Pancreas (tissue), 10 donors: Measurements from ENCODE around the gene OGDHL. TPM values are rescaled to one million over a fixed set of nuclear protein-coding genes. Genes with fewer than 3 reads are reported as not detected.

Source experiments
- ATAC-seq, 4 donors: fragments of 200-7000 bp; cut with Tn5 transposase; one replicate each; pipeline versions ENCODE4 v1.8.0 to v1.9.1; 2020; ENCODE audit warnings: mild to moderate bottlenecking in 4 of 4, moderate library complexity in 4 of 4
- DNase-seq, 6 donors: peaks; one replicate each; pipeline ENCODE4 v3.0.0-alpha.2; 2020
- FAIRE-seq: peaks from 2 replicates; lab custom pipeline; 2012; peaks lifted over from hg19 to GRCh38; lab: Jason Lieb, UNC
- H3K27ac ChIP-seq, 4 donors: fragments of 200-600 bp; sonication (generic); 1 replicate in 3 of 4; 2 replicates in 1 of 4; pipeline versions ENCODE4 v1.5.0 to v1.8.0; 2020
- H3K27me3 ChIP-seq, 4 donors: fragments of 200-600 bp; one replicate each; pipeline ENCODE4 v1.8.0; 2021
- H3K36me3 ChIP-seq, 3 donors: fragments of 200-600 bp; sonication (generic) in 1 of 3; one replicate each; pipeline versions ENCODE4 v1.5.0 to v1.8.0; 2020 to 2021
- H3K4me1 ChIP-seq, 3 donors: fragments of 200-600 bp; one replicate each; pipeline ENCODE4 v1.8.0; 2021
- H3K4me3 ChIP-seq, 4 donors: fragments of 200-600 bp; sonication (generic) in 2 of 4; one replicate each; pipeline versions ENCODE4 v1.5.0 to v1.8.0; 2020 to 2021
- H3K9me3 ChIP-seq, 4 donors: fragments of 200-600 bp; one replicate each; pipeline ENCODE4 v1.8.0; 2021
- WGBS, 2 donors: extraction: QIAGEN DNeasy Blood & Tissue Kit; methylation state at CpG; one replicate each; pipeline ENCODE4 v1.1.7; 2013; 5-methylcytosine and 5-hydroxymethylcytosine counted together
- intact Hi-C, 3 donors: fragments of 100-400 bp; cut with DNase I; formaldehyde crosslinking; loops; one replicate each; pipeline versions ENCODE4 v1.11.1 to v1.14.2; 2022
- polyA plus RNA-seq, 2 donors: library from polyadenylated mRNA; stranded (reverse); fragments of 200-250 nt; gene quantifications; one replicate each; pipeline ENCODE4 v1.2.3, GENCODE V29; 2013
- total RNA-seq, 6 donors: library from RNA; stranded (reverse); fragmentation: NEBNext Ultra II Directional in 4 of 6; extraction: Animal tissue kit (Norgen Biotek cat#: 25700) in 4 of 6; gene quantifications; one replicate each; pipeline versions ENCODE4 v1.2.1 to v1.2.4, GENCODE V29; 2021 to 2023
- TF ChIP-seq, protein P1 (sequence below), 4 donors: fragments of 200-600 bp; sonication (generic) in 3 of 4; IDR thresholded peaks; one replicate each; pipeline versions ENCODE4 v1.5.0 to v1.8.0; 2021; ENCODE audit warnings: antibody characterized with exemption in 4 of 4
- donor health status: healthy with polysubstance abuse.
- donor health status: DM: no; HTN: no; CAD: no; lungs with moderate emphysema.
- donor health status: DM: no; HTN: no; CAD: no.
- donor health status: control.
- donor health status: control.
- donor health status: Bipolar disorder and iron deficiency.
- donor health status: DM: yes; HTN: yes; CAD: no.
- donor health status: DM: no; HTN: no; CAD: no.
- donor health status: DM: no; HTN: no; CAD: no.
- donor health status: DM: yes; HTN: yes; CAD: no.

The OGDHL gene
- total RNA-seq, result 1 to 10 TPM; 1.7 to 5.5 (median 3.2) TPM
- 10 to 100 TPM in 1 of 2 donors, 1 to 10 TPM in 1; 9.2 to 25.9 TPM for polyA plus RNA-seq

DNA sequence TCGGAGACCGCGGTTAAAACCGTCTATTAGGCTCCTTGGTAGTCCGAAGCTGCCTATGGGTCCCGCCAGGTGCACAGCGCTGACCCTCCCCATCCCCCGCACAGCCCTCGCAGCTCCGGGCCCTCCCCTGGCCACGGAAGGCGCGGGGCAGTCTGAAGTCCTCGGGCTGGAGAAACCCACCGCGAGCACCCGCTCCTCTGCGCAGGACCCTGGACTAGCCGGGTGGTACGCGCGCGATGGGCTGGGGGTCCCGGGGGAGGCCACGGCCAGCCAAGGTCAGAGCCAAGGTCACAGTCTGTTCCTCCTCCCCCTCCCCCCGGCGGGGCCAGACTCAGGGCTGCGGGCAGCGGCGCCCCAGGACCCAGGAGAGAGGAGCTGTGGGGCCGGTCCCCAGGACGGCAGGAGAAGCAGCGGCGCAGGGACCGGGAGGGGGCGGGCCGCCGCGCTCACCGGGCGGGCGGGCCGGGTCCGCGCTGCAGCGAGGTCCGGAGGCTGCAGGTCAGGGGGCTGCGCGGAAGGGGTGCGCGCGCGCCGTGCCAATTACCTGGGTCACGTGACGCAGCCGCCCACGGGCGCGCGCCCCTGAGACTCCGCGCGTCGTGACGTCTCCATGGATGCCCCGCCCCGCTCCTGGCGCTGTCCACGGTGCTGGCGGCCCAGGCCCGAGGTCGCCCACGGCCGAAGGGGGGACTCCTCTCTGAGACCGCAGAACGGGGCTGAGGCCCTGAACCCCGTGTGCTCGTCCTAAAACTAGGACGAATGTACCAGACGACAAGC is at the start of gene OGDHL:
OGDHL (minus strand) TSS at position 535 of the 777 bp plus-strand sequence. CDS start 3,731 bp downstream, outside the sequence.
- intact Hi-C loops, result no loop called here
- Histone ChIP-seq H3K27me3 (peaks cover 0 to 12% (median 0%) of the 10 kb centered on the region in 4 donors), H3K9me3 (no peaks in the 10 kb centered on the region), H3K27ac (no peak within 1 kb of the TSS), H3K4me1 (no peaks in the 10 kb centered on the region), H3K36me3 (no peaks in the 10 kb centered on the region), H3K4me3 (peak within 1 kb of the TSS; percentile 43 to 81 (median 75))
- TF ChIP-seq, protein P1, sequence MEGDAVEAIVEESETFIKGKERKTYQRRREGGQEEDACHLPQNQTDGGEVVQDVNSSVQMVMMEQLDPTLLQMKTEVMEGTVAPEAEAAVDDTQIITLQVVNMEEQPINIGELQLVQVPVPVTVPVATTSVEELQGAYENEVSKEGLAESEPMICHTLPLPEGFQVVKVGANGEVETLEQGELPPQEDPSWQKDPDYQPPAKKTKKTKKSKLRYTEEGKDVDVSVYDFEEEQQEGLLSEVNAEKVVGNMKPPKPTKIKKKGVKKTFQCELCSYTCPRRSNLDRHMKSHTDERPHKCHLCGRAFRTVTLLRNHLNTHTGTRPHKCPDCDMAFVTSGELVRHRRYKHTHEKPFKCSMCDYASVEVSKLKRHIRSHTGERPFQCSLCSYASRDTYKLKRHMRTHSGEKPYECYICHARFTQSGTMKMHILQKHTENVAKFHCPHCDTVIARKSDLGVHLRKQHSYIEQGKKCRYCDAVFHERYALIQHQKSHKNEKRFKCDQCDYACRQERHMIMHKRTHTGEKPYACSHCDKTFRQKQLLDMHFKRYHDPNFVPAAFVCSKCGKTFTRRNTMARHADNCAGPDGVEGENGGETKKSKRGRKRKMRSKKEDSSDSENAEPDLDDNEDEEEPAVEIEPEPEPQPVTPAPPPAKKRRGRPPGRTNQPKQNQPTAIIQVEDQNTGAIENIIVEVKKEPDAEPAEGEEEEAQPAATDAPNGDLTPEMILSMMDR (IDR thresholded peaks at IDR 0.05), result no peak
- peak; percentile 93 to 98 (median 96) for ATAC-seq
- FAIRE-seq, result no peak
- 1% methylated on average over 47 to 81 of the region's 81 CpGs for WGBS, 2 donors
- peak; percentile 58 to 90 (median 77) for DNase-seq

DNA sequence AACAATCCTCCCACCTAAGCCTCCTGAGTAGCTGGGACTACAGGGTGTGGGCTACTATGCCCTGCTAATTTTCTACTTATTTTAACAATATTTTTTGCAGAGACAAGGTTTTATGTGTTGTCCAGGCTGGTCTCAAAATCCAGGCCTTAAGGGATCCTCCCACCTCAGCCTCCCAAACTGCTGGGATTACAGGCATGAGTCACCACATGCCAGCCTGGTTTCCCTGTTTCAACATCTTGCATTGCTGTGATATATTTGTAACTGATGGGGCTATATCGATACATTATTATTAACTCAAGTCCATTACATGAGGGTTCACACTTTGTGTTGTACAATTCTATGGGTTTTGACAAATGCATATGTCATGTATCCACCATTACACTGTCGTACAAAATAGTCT is 41.9 kb upstream of the OGDHL start:
- no peaks in the 10 kb centered on the region for H3K4me1 ChIP-seq
- no peaks in the 10 kb centered on the region for H3K9me3 ChIP-seq
- ATAC-seq (no peak), FAIRE-seq (no peak), DNase-seq (no peak)
- H3K27ac ChIP-seq, result no peak overlapping the region
- TF ChIP-seq, protein P1 (IDR thresholded peaks at IDR 0.05), result no peak
- no peaks in the 10 kb centered on the region for H3K36me3 ChIP-seq
- 81 to 88% methylated on average over 2 of the region's 2 CpGs for WGBS, 2 donors
- intact Hi-C loops, result no loop called here
- no peak overlapping the region for H3K4me3 ChIP-seq
- H3K27me3 ChIP-seq, result no peaks in the 10 kb centered on the region

DNA sequence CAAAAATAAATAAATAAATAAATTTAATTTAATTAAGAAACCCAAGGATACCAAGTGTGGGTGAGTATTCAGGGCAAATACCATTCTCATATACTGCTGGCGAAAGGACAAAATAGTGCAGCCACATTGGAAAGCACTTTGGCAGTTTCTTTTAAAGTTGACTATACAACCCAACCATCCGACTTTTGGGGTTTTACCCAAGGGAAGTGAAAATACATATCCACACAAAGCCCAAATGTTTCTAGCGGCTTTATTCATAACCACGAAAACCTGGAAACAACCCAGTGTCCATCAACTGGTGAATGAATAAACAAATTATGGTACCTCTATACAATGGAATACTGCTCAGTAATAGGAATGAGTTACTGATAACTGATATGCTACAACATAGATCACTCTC is 36.2 kb upstream of the OGDHL start:
- H3K27ac ChIP-seq, result no peak overlapping the region
- TF ChIP-seq, protein P1 (IDR thresholded peaks at IDR 0.05), result no peak
- H3K4me3 ChIP-seq, result no peak overlapping the region
- WGBS, 2 donors, result 65% methylated on average over 4 of the region's 4 CpGs
- H3K27me3 ChIP-seq, result no peaks in the 10 kb centered on the region
- ATAC-seq (no peak), DNase-seq (no peak), FAIRE-seq (no peak)
- intact Hi-C loops, result no loop called here
- H3K36me3 ChIP-seq, result no peaks in the 10 kb centered on the region
- H3K4me1 ChIP-seq, result no peaks in the 10 kb centered on the region
- H3K9me3 ChIP-seq, result no peaks in the 10 kb centered on the region

DNA sequence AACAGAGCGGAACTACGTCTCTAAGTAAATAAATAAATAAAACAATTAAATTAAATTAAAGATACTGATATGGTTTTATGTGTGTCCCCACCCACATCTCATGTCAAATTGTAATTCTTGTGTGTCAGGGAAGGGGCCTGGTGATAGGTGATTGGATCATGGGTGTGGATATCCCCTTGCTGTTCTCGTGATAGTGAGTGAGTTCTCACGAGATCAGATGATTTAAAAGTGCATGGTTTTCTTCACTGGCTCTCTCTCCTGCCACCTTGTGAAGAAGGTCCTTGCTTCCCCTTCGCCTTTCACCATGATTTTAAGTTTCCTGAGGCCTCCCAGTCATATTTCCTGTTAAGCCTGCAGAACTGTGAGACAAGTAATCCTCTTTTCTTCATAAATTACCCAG is 29.0 kb upstream of the OGDHL start:
- Histone ChIP-seq H3K4me3 (no peak overlapping the region), H3K27ac (no peak overlapping the region), H3K4me1 (no peaks in the 10 kb centered on the region), H3K36me3 (no peaks in the 10 kb centered on the region), H3K9me3 (no peaks in the 10 kb centered on the region), H3K27me3 (no peaks in the 10 kb centered on the region)
- TF ChIP-seq, protein P1 (IDR thresholded peaks at IDR 0.05), result no peak
- intact Hi-C loops, result no loop called here
- DNase-seq (no peak), FAIRE-seq (no peak), ATAC-seq (no peak)
- 68 to 74% methylated on average over 5 of the region's 5 CpGs for WGBS, 2 donors

DNA sequence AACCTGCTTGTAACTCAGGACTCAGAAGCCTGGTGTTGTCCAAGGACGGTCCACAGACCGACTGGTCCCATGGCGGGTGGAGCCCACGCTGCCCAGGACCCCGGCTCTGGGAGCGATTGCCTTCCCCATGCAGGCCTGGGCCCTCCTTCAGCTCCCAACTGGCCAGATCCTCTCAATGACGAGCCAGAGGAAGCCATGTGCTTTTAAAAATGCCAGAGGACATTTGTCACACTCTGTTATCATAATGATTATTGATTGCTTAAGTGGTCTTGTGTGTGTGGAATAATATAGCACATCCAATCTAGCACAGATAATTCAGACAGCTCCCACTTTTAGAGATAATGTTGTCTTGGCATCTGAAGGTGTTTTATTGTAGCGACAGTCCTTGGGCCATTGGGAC is 22.6 kb upstream of the OGDHL start:
- no peak for ATAC-seq
- no peak overlapping the region for H3K4me3 ChIP-seq
- no peaks in the 10 kb centered on the region for H3K36me3 ChIP-seq
- FAIRE-seq, result no peak
- no peak overlapping the region for H3K27ac ChIP-seq
- H3K27me3 ChIP-seq, result no peaks in the 10 kb centered on the region
- intact Hi-C loops, result no loop called here
- WGBS, 2 donors, result 48 to 55% methylated on average over 8 of the region's 8 CpGs
- no peaks in the 10 kb centered on the region for H3K9me3 ChIP-seq
- TF ChIP-seq, protein P1 (IDR thresholded peaks at IDR 0.05), result no peak
- no peaks in the 10 kb centered on the region for H3K4me1 ChIP-seq
- DNase-seq, result no peak
